Activated naive CD4-positive, alpha-beta T cell treated with anti-CD3 and anti-CD28 coated beads, Interleukin-2, amount 50 U/mL, for 16 hours (primary cell): ENCODE data around the gene PAX8.
"Not testable (repeated sequence)": the region's sequence is repeated elsewhere in the genome, so short reads cannot be mapped to it uniquely, and the experiment has no call there.

ENCODE experiments used
- DNase-seq: peaks from one replicate; pipeline ENCODE4 v3.0.0-alpha.2; 2020

The PAX8 gene

GRCh38 chr2:113288674-113289149, 10.0 kb upstream of the PAX8 start:
- not testable (repeated sequence) for DNase-seq

DNA sequence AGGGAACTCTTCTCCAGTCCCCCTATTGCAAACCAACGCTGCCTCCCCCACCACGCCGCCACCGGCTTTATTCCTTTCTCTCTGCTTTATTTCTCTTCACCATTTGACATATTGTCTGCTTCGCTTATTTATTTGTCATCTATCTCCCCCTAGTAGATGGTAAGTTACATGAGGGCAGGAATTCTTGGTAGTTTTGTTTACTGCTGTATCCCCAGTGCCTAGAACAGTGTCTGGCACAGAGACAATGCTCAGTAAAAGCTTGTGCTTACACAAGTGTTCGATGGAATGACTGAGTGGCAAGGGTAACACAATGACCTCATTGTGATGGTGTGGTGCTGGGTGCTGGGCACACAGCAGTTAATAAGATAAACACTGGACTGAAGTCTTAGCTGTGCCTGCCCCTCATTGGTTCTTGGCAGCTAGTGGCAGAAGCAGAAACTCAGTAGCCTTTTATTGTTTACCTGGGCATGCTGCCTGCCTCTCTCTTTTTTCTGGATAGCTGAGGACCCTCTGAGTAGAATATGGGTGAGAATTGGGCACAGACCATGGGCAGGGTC, 9.5 kb upstream of the PAX8 start:
- DNase-seq: not testable (repeated sequence)

DNA sequence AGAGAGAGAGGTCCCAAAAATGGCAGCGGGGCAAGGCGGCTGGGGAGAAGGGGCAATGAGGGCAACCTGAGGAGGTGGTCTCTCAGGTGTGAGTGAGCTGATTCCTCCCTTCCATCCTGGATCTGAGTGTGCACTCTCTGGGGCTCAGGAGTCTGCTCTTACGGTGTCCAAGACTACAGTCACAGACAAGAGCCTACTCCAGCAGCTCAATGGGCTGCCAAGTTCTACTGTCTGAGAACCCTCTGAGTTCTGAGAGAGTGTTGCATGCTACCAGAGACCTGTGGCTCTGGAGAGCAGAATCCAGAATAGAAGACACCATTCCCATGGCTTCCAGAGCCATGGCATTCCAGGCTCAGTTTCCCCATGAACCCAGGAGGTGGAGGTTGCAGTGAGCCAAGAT, 7.1 kb upstream of the PAX8 start:
- DNase-seq: no peak

- not testable (repeated sequence) for DNase-seq
Observed at GRCh38 chr2:113284999-113285398, 6.3 kb upstream of the PAX8 start.

- DNase-seq: no peak
Observed at GRCh38 chr2:113284476-113284875, 5.8 kb upstream of the PAX8 start.

GRCh38 chr2:113283704-113284284, 5.1 kb upstream of the PAX8 start:
- DNase-seq: no peak

GRCh38 chr2:113282747-113283533, 4.2 kb upstream of the PAX8 start:
- no peak for DNase-seq

GRCh38 chr2:113281910-113282746, 3.4 kb upstream of the PAX8 start:
- DNase-seq: no peak

GRCh38 chr2:113278073-113278741, 514 bp downstream of the PAX8 start:
- DNase-seq: no peak

- DNase-seq: no peak
Observed at GRCh38 chr2:113277474-113278072, 1.1 kb downstream of the PAX8 start.

DNA sequence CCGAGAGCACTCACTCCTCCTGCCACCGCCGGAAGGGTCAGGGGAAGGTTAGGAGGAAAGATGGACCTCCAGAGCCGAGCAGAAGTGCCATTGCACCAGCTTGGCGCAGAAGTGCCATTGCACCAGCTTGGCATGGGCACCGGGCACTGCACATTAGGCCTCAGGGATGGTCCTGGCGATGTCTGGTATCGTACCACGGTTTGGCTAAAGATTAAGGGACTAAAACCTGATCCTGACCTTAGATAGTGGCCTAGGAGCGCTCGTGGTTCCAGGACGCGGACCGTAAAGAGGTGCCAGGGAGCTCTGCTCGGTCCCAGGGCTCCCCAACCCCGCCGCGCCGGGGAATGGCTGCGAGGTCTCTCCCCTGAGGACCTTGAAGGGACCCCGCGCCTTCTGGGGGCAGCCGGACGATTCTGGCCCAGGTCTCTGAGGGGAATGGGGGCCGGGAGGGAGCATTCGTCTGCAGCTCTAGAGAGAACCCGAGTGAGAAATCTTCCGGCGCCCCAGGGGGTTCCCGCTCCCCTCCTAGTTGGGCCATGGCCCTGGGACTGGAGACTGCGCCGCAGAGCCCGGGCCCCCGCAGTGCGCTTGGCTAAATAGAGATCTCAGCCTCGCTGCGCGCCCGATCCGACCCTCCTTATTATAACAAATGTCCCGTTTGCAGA, 1.8 kb downstream of the PAX8 start:
- DNase-seq: no peak

DNA sequence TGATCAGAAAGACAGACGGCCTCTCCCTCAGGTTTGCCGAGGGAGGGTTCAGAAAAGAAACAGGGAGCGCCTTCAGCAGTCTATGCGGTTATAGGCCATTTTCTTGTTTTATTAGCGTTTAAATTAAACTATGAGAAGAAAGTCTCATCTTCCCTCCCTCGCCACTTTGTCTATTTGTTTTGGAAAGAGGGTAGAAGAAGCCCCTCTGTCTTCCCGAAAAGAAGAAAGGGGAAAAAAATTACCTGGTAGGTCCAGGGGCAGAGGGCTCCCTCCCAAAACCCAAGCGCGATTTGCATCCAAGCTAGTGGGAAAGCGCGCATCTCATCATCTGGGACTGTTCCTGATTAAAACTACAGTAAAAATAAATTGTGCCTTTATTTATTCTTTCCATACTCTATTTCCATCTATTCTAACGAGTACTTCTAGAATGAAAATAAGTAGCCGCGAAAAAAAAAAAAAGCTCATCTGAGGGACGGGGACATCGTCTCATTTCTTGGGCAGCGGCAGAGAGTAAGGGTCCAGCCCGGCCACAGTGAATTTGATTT, 2.4 kb downstream of the PAX8 start:
- DNase-seq: no peak

DNA sequence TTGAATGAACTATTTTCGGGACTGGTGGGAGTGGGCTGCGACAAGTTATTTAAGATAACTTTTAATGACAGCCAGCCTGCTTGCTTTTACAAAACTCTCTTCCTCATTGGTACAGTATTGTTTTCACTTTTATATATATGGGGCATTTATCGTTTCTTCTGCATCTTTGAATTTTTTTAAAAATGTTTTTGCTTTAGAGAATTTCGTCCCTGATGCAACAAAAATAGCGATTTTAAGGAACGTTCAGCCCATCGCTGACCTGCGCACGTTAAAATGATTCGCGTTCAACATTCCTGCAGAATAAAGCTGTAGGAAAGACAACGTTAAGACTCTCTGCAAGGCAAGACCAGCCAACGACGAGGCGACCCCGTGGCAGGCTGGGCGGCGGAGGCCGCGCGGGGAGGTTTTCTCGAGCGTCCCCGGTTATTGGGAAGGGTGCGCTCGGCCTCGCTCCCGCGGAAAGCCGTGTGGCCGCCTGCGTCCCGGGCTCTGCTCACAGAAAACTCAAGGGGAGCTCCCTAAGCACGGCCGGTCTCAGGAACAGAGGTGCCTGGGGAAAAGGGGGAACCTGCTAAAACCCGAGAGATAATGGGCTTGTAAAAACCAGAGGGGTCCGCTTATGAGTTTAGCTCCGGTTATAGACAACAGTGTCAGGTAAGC, 3.0 kb downstream of the PAX8 start:
- no peak for DNase-seq

DNA sequence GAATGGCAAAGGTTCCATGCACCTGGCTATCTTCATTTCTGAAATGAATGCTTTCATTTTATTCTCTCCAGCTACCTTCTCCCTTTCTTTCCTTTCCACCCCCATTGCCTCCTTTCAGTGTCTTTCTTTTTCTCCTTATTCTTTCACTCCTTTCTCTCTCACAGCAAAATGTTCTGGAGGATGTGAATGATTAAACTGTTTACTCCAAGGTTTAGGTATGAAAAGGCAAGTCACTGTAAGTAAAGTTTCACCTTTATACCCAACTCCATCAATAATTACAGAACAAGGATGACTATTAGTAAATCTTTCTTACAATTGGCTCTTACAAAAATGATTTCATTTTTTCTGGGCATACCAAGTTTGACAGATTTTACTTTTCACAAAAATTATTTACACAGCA, 4.3 kb downstream of the PAX8 start:
- no peak for DNase-seq

DNA sequence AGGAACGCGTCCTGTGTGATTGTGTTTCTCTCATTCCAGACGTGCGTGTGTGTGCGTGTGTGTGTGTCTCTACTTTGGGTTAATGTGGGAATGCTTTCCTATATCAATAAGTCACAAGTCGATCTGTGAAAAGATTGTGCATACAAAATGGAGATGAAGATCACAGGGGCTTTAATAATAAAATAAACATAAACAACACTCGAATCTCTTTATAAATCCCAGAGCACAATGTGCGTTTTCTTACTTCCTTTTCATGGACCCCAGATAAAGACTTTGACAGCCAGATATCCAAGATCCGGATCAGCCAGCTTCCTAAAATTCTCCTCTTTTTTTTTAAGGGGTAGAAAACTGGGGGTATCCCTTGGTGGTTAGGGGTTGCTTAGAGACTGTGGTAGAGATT, 4.7 kb downstream of the PAX8 start:
- DNase-seq: no peak

DNA sequence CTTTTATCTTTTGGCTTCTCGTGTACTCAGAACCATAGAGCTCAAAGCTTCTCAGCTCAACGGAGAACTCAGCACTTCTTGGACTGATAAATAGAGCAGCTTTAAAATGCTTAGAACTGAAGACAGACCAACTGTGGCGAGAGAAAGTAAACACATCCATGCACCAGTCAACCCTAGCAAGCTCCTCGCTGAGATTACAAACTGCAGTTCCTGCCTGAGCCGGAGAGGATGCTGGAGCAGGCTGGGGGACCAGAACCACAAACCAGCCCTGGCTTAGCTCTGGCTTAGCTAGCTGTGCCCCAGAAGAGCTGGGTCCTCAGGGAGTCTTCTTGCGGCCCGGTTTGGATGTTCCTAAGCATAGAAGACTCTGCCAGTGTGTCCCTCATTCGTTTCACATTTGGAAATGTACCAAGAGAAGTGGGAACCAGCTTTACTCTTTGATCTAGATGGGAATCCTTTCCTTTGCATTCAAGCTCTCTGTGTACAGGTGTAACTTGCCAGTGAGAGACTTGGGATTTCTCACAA, 5.6 kb downstream of the PAX8 start:
- DNase-seq: no peak

- DNase-seq: no peak
Observed at GRCh38 chr2:113272477-113272876, 6.2 kb downstream of the PAX8 start.

DNA sequence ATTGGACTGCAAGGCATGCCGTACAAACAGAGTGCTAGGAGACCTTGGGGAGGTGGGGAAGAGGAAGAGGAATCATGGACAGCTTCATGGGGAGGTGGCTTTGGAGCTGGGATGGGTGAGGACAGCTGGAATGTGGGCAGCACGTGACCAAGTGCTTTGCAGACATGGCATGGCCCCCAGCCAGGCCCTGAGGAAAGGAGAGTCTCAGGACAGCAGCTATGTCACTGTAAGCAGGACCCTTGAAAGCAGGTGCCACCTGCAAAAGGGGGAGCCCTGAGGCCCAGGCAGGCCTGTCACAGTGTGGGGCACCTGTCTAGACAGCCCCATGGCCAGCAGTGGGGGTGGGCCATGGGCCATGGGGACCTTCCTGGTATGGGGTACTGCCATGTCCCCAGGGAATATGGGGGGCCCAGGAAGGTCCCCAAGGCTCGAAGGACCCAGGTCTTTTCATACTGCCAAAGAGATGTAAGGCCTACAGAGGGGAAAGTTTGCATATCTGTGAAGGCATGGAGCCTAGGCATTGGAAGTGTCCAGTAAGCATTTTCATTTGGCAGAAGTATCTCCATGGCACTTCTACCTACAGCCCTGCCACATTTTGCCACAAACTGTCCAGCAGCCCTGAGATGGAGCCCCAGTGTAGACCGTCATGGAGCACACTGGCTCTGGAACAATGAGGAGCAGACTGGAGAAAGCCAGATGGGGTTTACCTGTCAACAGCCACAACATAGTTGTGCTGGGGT, 9.9 kb downstream of the PAX8 start:
- no peak for DNase-seq

- DNase-seq: no peak
Observed at GRCh38 chr2:113266431-113266830, 12.3 kb downstream of the PAX8 start.
